SK-N-SH (cell line): ENCODE measurements around the gene F7. TPM values are rescaled to one million over a fixed set of nuclear protein-coding genes. Genes with fewer than 3 reads are reported as not detected.
A peak's percentile ranks its signal among the peaks of the same experiment; 100 is the strongest.

Source experiments
- CTCF ChIA-PET: fragments of 300-600, 350-600 bp; formaldehyde crosslinking; extraction: SDS; loops from one replicate; lab custom pipeline; 2021; lab: Yijun Ruan, JAX
- POLR2A ChIA-PET: fragments of 350-600 bp; sonication (Branson Sonifier 250); formaldehyde crosslinking; extraction: SDS; loops from one replicate; lab custom pipeline; 2020; ENCODE audit warnings: antibody characterized with exemption, inconsistent platforms; lab: Yijun Ruan, JAX
- DNase-seq: peaks from one replicate; pipeline ENCODE4 v3.0.0; 2012
- H2AFZ ChIP-seq: fragments of 200-600 bp; sonication (generic); 2 replicates; pipeline ENCODE4 v1.8.1; 2016; ENCODE audit warnings: antibody characterized with exemption, mild to moderate bottlenecking, low read depth
- H3F3A ChIP-seq: fragments of 200-600 bp; sonication (generic); replicated peaks from 2 replicates; pipeline ENCODE3; 2016; ENCODE audit warnings: antibody characterized with exemption, mild to moderate bottlenecking; ENCODE audit not compliant: insufficient read depth
- H3K27ac ChIP-seq, 2 experiments: fragments of 200-500 bp in 1 of 2; fragments of 200-600 bp in 1 of 2; sonication (Bioruptor generic) in 1 of 2; sonication (generic), shearing (Covaris generic) in 1 of 2; 2 replicates each; pipeline versions ENCODE4 v1.5.1 to v1.6.1; 2014 to 2016; ENCODE audit warnings: low read depth in 2 of 2, inconsistent platforms in 1 of 2, low read length in 1 of 2, mild to moderate bottlenecking in 1 of 2, mixed read lengths in 1 of 2
- H3K27me3 ChIP-seq: fragments of 200-600 bp; sonication (generic), shearing (Covaris generic); 2 replicates; pipeline ENCODE4 v1.6.1; 2016; ENCODE audit warnings: mixed run types; ENCODE audit not compliant: insufficient read depth
- H3K36me3 ChIP-seq, 2 experiments: fragments of 200-500 bp in 1 of 2; fragments of 200-600 bp in 1 of 2; sonication (Bioruptor generic) in 1 of 2; sonication (generic) in 1 of 2; replicated peaks in 1 of 2; 2 replicates each; pipeline versions ENCODE3 to v1.5.1; 2014 to 2016; ENCODE audit warnings: low read length in 1 of 2, mild to moderate bottlenecking in 1 of 2; ENCODE audit not compliant: insufficient read depth in 2 of 2, control insufficient read depth in 1 of 2
- H3K4me1 ChIP-seq, 2 experiments: fragments of 200-500 bp in 1 of 2; fragments of 200-600 bp in 1 of 2; sonication (Bioruptor generic) in 1 of 2; sonication (generic), shearing (Covaris generic) in 1 of 2; 2 replicates each; pipeline versions ENCODE4 v1.5.1 to v1.6.1; 2014 to 2016; ENCODE audit warnings: low read depth in 1 of 2, low read length in 1 of 2, mixed run types in 1 of 2; ENCODE audit not compliant: insufficient read depth in 2 of 2, control insufficient read depth in 1 of 2
- H3K4me2 ChIP-seq: fragments of 200-600 bp; sonication (generic), shearing (Covaris generic); 2 replicates; pipeline ENCODE4 v1.6.1; 2017; ENCODE audit warnings: mixed run types
- H3K4me3 ChIP-seq, 2 experiments: fragments of 200-500 bp in 1 of 2; fragments of 200-600 bp in 1 of 2; sonication (Bioruptor generic) in 1 of 2; sonication (generic), shearing (Covaris generic) in 1 of 2; 2 replicates each; pipeline versions ENCODE4 v1.5.1 to v1.8.1; 2014 to 2016; ENCODE audit warnings: low read depth in 2 of 2, inconsistent platforms in 1 of 2, low read length in 1 of 2, mild to moderate bottlenecking in 1 of 2, mixed read lengths in 1 of 2, moderate library complexity in 1 of 2
- H3K79me2 ChIP-seq: fragments of 200-600 bp; sonication (generic); 2 replicates; pipeline ENCODE4 v1.8.1; 2017; ENCODE audit warnings: mild to moderate bottlenecking; ENCODE audit not compliant: insufficient read depth
- H3K9ac ChIP-seq: fragments of 200-600 bp; sonication (generic); 2 replicates; pipeline ENCODE4 v1.6.1; 2017; ENCODE audit warnings: mixed run types
- H3K9me2 ChIP-seq: fragments of 200-600 bp; sonication (generic); 2 replicates; pipeline ENCODE4 v1.6.1; 2017; ENCODE audit warnings: mixed run types
- H3K9me3 ChIP-seq: fragments of 200-600 bp; sonication (generic); 2 replicates; pipeline ENCODE4 v1.6.1; 2017; ENCODE audit warnings: mixed run types, mild to moderate bottlenecking, moderate library complexity
- H4K20me1 ChIP-seq: fragments of 200-600 bp; sonication (generic); 2 replicates; pipeline ENCODE4 v1.6.1; 2017; ENCODE audit warnings: mild to moderate bottlenecking, mixed run types; ENCODE audit not compliant: insufficient read depth
- CTCF ChIP-seq: fragments of 200-600 bp; sonication (generic); IDR thresholded peaks from 2 replicates; pipeline ENCODE4 v1.6.1; 2017; ENCODE audit warnings: antibody characterized with exemption, mild to moderate bottlenecking, moderate library complexity
- ELF1 ChIP-seq: IDR thresholded peaks from 2 replicates; pipeline ENCODE4 v1.4.0; 2012
- FOXJ3 ChIP-seq: sonication (generic); formaldehyde crosslinking; IDR thresholded peaks from 2 replicates; pipeline ENCODE4 v1.5.1; 2020; ENCODE audit warnings: mild to moderate bottlenecking, missing genetic modification reagents
- GATA2 ChIP-seq: sonication (generic); formaldehyde crosslinking; IDR thresholded peaks from 2 replicates; pipeline ENCODE4 v1.5.0; 2020; ENCODE audit warnings: mild to moderate bottlenecking, missing genetic modification reagents
- IRF3 ChIP-seq: fragments of 150-350 bp; IDR thresholded peaks from 2 replicates; pipeline ENCODE4 v1.6.1; 2016; ENCODE audit warnings: mild to moderate bottlenecking, low read depth, low read length
- JUND ChIP-seq: IDR thresholded peaks from 2 replicates; pipeline ENCODE4 v1.4.0; 2012
- MEF2A ChIP-seq: IDR thresholded peaks from 2 replicates; pipeline ENCODE4 v1.4.0; 2012; ENCODE audit warnings: low read depth, borderline replicate concordance
- MXI1 ChIP-seq: IDR thresholded peaks from 2 replicates; pipeline ENCODE4 v1.6.1; 2012; ENCODE audit warnings: mild to moderate bottlenecking, low read depth, low read length, improper control_type of control experiment
- NFIC ChIP-seq: IDR thresholded peaks from 2 replicates; pipeline ENCODE4 v1.4.0; 2012; ENCODE audit warnings: borderline replicate concordance
- SMC3 ChIP-seq: IDR thresholded peaks from 2 replicates; pipeline ENCODE4 v1.6.1; 2012; ENCODE audit warnings: low read depth, low read length, improper control_type of control experiment
- TEAD4 ChIP-seq: IDR thresholded peaks from 2 replicates; pipeline ENCODE4 v1.4.0; 2012; ENCODE audit warnings: mild to moderate bottlenecking, borderline replicate concordance; ENCODE audit not compliant: insufficient read depth
- USF1 ChIP-seq: IDR thresholded peaks from 2 replicates; pipeline ENCODE4 v1.4.0; 2012; ENCODE audit warnings: low read depth, borderline replicate concordance
- WGBS: methylation state at CpG from one replicate; pipeline ENCODE4 v1.1.6; 2017; ENCODE audit warnings: low lambda C conversion rate; 5-methylcytosine and 5-hydroxymethylcytosine counted together
- polyA plus RNA-seq, 3 experiments: library from polyadenylated mRNA; depleted of rRNA; stranded (reverse); fragments of >200 nt; gene quantifications; 2 replicates each; pipeline ENCODE4 v1.2.3, GENCODE V29; 2012

Gene F7
- polyA plus RNA-seq, 1 of the 3 experiments (the other 2 are of a cell fraction), result not detected

GRCh38 chr13:113123226-113124201 lies 17.9 kb downstream of the F7 start:
- H3K4me3 ChIP-seq, result peak overlapping the region in 1 of 2 experiments; percentile 44; a peak in 2 of 4 replicates
- ChIA-PET CTCF (interaction anchor here (0.7 to 1.6 kb wide), 6 partner anchors 9 to 191 kb away, joined by 3 to 7 read pairs (median 3); partner anchors contain the start of gene CUL4A), POLR2A (interaction anchor here (0.9 to 1.1 kb wide), 2 partner anchors 30 to 85 kb away, joined by 3 read pairs; partner anchors contain the start of genes CUL4A and PCID2)
- no peaks in the 10 kb centered on the region for H4K20me1 ChIP-seq
- no peaks in the 10 kb centered on the region for H3F3A ChIP-seq
- peaks cover 0 to 24% of the 10 kb centered on the region in 2 experiments; a peak in 1 of 4 replicates for H3K4me1 ChIP-seq
- H2AFZ ChIP-seq, result no peak overlapping the region; the same call in 1 of the 2 replicates
- H3K9me3 ChIP-seq, result no peaks in the 10 kb centered on the region
- no peak overlapping the region for H3K9ac ChIP-seq
- H3K27ac ChIP-seq, result peak overlapping the region in 1 of 2 experiments; percentile 75; a peak in 2 of 4 replicates
- H3K36me3 ChIP-seq, result no peaks in the 10 kb centered on the region
- no peaks in the 10 kb centered on the region for H3K79me2 ChIP-seq
- peak overlapping the region; percentile 62; the same call in 1 of the 2 replicates for H3K4me2 ChIP-seq
- no peaks in the 10 kb centered on the region for H3K27me3 ChIP-seq
- TF ChIP-seq SMC3 (no peak), CTCF (peak; percentile 26)
- no peaks in the 10 kb centered on the region for H3K9me2 ChIP-seq
- 82% methylated on average over 24 of the region's 29 CpGs for WGBS
- peak; percentile 69 for DNase-seq

GRCh38 chr13:113124211-113124970 lies 18.8 kb downstream of the F7 start:
- 83% methylated on average over 11 of the region's 19 CpGs for WGBS
- peaks cover 0 to 24% of the 10 kb centered on the region in 2 experiments; a peak in 1 of 4 replicates for H3K4me1 ChIP-seq
- TF ChIP-seq ELF1 (no peak), NFIC (no peak), MXI1 (no peak), MEF2A (no peak), JUND (no peak), GATA2 (no peak), TEAD4 (no peak), IRF3 (no peak), FOXJ3 (CRISPR knock-in tag) (no peak), USF1 (no peak)

More at GRCh38 chr13:113124211-113124970, 18.8 kb downstream of the F7 start:
- no peak overlapping the region for H3K4me3 ChIP-seq
- no peak overlapping the region for H3K9ac ChIP-seq
- no peak overlapping the region; a peak in 1 of 4 replicates for H3K27ac ChIP-seq
- H3K4me2 ChIP-seq, result no peak overlapping the region
- no peak for DNase-seq
- H4K20me1 ChIP-seq, result no peaks in the 10 kb centered on the region
- ChIA-PET CTCF (interaction anchor here (1.1 to 1.6 kb wide), 4 partner anchors 10 to 192 kb away, joined by 3 to 4 read pairs (median 4); partner anchors contain the start of gene CUL4A), POLR2A (no interaction called here)
- no peaks in the 10 kb centered on the region for H3K9me2 ChIP-seq
- no peaks in the 10 kb centered on the region for H3K9me3 ChIP-seq
- H2AFZ ChIP-seq, result no peak overlapping the region
- no peaks in the 10 kb centered on the region for H3K79me2 ChIP-seq
- H3F3A ChIP-seq, result no peaks in the 10 kb centered on the region
- no peaks in the 10 kb centered on the region for H3K27me3 ChIP-seq
- H3K36me3 ChIP-seq, result no peaks in the 10 kb centered on the region
